ENCODE measurements around the gene EPS15. TPM values are rescaled to one million over a fixed set of nuclear protein-coding genes. Genes with fewer than 3 reads are reported as not detected.

Gene EPS15
- total RNA-seq, 1 donor, result 82.2 TPM

GRCh38 chr1:51306950-51307349 lies 212.1 kb downstream of the EPS15 start:
- no peak overlapping the region for H3K4me3 ChIP-seq (ENCODE audit: insufficient read depth, low read length)
- no peaks in the 10 kb centered on the region for H3K36me3 ChIP-seq (ENCODE audit: insufficient read depth, low read length)
- TF ChIP-seq CTCF (IDR thresholded peaks at IDR 0.05; ENCODE audit: extremely low read depth, low read depth, low read length), result no peak
- H3K4me1 ChIP-seq (ENCODE audit: insufficient read depth, low read length), result no peaks in the 10 kb centered on the region
- no peaks in the 10 kb centered on the region for H3K9me3 ChIP-seq (ENCODE audit: low read depth, low read length)
- no peak for DNase-seq (ENCODE audit: insufficient read length, low spot score, missing footprints)
- H2AFZ ChIP-seq (ENCODE audit: low read length), result no peak overlapping the region
- H3K79me2 ChIP-seq (ENCODE audit: insufficient read depth, low read length), result no peaks in the 10 kb centered on the region
- no peak overlapping the region for H3K27ac ChIP-seq (ENCODE audit: low read depth, low read length)
- H3K27me3 ChIP-seq (ENCODE audit: insufficient read depth, low read length), result no peaks in the 10 kb centered on the region
- no peak overlapping the region for H3K4me2 ChIP-seq (ENCODE audit: insufficient read depth, low read length)
- no peaks in the 10 kb centered on the region for H4K20me1 ChIP-seq (ENCODE audit: insufficient read depth, low read length)

GRCh38 chr1:51305371-51305823 lies 213.7 kb downstream of the EPS15 start:
- Histone ChIP-seq H2AFZ (ENCODE audit: low read length) (no peak overlapping the region), H3K4me2 (ENCODE audit: insufficient read depth, low read length) (no peak overlapping the region), H3K36me3 (ENCODE audit: insufficient read depth, low read length) (no peaks in the 10 kb centered on the region), H3K9me3 (ENCODE audit: low read depth, low read length) (no peaks in the 10 kb centered on the region), H3K27me3 (ENCODE audit: insufficient read depth, low read length) (no peaks in the 10 kb centered on the region), H4K20me1 (ENCODE audit: insufficient read depth, low read length) (no peaks in the 10 kb centered on the region), H3K4me3 (ENCODE audit: insufficient read depth, low read length) (no peak overlapping the region), H3K27ac (ENCODE audit: low read depth, low read length) (no peak overlapping the region), H3K4me1 (ENCODE audit: insufficient read depth, low read length) (no peaks in the 10 kb centered on the region), H3K79me2 (ENCODE audit: insufficient read depth, low read length) (no peaks in the 10 kb centered on the region)
- DNase-seq (ENCODE audit: insufficient read length, low spot score, missing footprints), result no peak
- no peak for TF ChIP-seq CTCF (IDR thresholded peaks at IDR 0.05; ENCODE audit: extremely low read depth, low read depth, low read length)

GRCh38 chr1:51304360-51304759 lies 214.7 kb downstream of the EPS15 start:
- Histone ChIP-seq H3K27ac (ENCODE audit: low read depth, low read length) (no peak overlapping the region), H3K79me2 (ENCODE audit: insufficient read depth, low read length) (no peaks in the 10 kb centered on the region), H2AFZ (ENCODE audit: low read length) (no peak overlapping the region), H3K36me3 (ENCODE audit: insufficient read depth, low read length) (no peaks in the 10 kb centered on the region), H3K27me3 (ENCODE audit: insufficient read depth, low read length) (no peaks in the 10 kb centered on the region), H3K4me3 (ENCODE audit: insufficient read depth, low read length) (no peak overlapping the region), H3K4me1 (ENCODE audit: insufficient read depth, low read length) (no peaks in the 10 kb centered on the region), H3K4me2 (ENCODE audit: insufficient read depth, low read length) (no peak overlapping the region), H3K9me3 (ENCODE audit: low read depth, low read length) (no peaks in the 10 kb centered on the region), H4K20me1 (ENCODE audit: insufficient read depth, low read length) (no peaks in the 10 kb centered on the region)
- no peak for TF ChIP-seq CTCF (IDR thresholded peaks at IDR 0.05; ENCODE audit: extremely low read depth, low read depth, low read length)
- DNase-seq (ENCODE audit: insufficient read length, low spot score, missing footprints), result peak; percentile 75

Small RNA genes lying within 50 kb of the gene (small RNA-seq; reads per million reads assigned to genes)
- gene RNU6-1281P, result not detected
- gene RNU6-877P, result not detected

Other genes with a start within 250 kb of the EPS15 start
- gene TTC39A, start 188.7 kb downstream of the EPS15 start, total RNA-seq, result 0.72 and 0.88 TPM in 2 replicates
- gene OSBPL9, start 97.8 kb upstream of the EPS15 start, total RNA-seq, result 87.9 and 96.4 TPM in 2 replicates